ENCODE data around the gene MINDY2.
"Not testable (repeated sequence)": the region's sequence is repeated elsewhere in the genome, so short reads cannot be mapped to it uniquely, and the experiment has no call there.

The MINDY2 gene

DNA sequence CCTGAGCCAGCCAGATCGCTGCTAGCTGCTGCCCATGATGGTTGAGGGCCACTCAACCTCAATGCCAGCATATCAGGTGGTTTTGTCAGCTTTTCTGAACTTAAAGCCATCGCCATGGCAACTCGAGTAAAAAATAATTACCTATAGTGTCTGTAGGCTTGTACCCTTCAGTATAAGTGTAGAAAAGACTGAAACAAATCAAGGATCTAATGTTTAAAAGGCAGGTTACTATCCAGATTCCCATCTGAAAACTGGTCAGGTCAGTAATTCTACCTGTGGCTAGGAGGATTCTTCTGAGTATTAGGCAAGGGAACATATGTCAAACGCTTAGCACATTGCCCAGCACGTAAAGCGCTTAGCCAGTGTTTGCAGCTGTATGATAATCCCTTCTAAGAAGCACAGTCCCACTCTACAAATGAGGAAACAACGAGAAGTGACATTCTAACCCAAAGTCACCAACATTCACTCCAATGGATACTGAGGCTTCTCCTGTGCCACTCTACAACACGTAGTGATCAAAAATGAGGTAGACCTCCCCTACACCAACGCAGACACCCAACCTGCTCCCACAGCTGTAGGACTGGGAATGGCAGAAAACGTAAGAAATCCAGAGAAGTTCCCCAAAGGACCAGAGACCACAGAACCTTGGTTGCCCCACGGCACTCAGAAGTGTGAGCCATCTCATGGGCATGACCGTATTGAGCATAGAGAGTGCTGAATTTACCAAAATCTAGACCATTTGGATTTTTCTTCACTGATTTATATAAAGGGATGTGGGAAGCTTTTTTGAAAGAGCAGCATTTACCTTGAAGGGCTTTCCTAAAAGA lies 107.1 kb downstream of the MINDY2 start:
- no peak for DNase-seq (ENCODE audit: low read depth in 2 of 2)

DNA sequence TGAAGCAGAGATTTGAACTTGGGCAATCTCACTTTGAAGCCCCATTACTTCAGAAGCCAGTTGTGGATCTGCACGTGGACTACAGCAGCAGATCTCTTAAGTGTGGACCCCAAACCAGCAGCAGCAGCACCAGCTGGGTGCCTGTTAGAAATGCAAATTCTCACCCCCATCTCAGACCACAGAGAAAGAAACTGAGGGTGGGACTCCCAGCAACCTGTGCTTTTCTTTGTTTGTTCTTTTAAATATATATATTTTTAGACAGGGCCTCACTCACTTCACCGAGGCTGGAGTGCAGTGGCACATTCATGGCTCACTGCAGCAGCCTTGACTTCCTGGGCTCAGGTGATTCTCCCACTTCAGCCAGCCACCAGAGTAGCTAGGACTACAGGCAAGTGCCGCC lies 109.2 kb downstream of the MINDY2 start:
- no peak for DNase-seq (ENCODE audit: low read depth in 2 of 2)

- DNase-seq (ENCODE audit: low read depth in 2 of 2) = no peak
Observed at GRCh38 chr15:58882243-58882642, 111.1 kb downstream of the MINDY2 start.

GRCh38 chr15:58883926-58884325 lies 112.8 kb downstream of the MINDY2 start:
- not testable (repeated sequence) for DNase-seq (ENCODE audit: low read depth in 2 of 2)

GRCh38 chr15:58886921-58887320 lies 115.8 kb downstream of the MINDY2 start:
- DNase-seq (ENCODE audit: low read depth in 2 of 2) = no peak

GRCh38 chr15:58889363-58889762 lies 118.3 kb downstream of the MINDY2 start:
- no peak for DNase-seq (ENCODE audit: low read depth in 2 of 2)

DNA sequence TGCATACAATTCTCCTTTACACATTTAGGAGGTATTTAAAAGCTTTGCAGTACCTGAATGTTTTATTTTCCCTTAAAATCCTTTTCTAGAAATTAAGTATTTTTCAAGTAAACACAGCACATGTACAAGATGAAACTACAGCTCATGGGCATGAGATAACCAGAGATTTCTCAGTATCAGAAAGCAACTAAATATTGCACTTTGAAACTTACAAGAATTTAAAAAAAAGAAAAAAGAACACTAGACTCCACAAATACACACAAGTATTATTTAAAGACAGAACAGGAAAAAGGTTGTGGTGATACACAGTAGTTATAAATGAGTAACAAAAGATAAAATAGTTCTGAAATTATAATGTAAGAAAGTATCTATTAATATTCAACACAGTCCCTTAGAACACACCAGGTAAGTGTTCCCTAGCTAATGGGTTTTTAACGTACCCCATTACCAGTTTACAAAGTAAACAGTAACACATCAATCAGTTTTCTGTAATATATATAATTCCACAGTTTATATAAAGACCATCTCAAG lies 127.1 kb downstream of the MINDY2 start:
- DNase-seq (ENCODE audit: low read depth in 2 of 2) = no peak

- DNase-seq (ENCODE audit: low read depth in 2 of 2) = no peak
Observed at GRCh38 chr15:58900631-58901030, 129.5 kb downstream of the MINDY2 start.

DNA sequence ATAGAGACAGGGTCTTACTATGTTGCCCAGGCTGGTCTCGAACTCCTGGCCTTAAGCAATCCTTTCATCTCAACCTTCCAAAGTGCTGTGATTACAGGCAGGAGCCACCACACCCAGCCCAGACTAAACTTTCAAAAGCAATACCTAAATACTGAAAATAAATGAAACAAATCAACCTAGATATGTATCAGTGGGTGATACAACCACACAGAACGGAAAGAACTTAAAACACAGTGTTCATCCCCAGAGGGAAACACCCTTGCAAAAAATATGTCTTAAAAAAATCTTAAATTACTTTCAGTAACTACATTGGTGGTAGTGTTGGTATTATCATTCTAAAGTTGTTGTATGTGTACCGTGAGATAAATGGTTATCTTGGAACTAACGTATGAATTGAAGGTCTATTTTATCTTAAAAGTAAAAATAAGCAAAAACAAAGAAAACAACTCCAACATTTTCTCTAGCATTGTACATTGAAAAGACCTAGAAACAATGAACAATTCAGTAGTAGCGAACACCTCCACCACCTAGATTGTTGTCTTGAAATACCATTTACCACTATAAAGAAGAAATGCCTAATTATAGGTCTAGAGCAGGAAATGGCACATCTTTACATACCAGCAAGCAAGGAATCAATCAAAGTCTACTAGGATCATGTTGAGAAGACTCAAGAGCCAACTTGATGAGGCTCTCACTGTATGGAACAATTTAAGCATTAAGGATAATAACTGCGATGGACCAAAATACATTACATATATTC lies 137.6 kb downstream of the MINDY2 start:
- no peak for DNase-seq (ENCODE audit: low read depth in 2 of 2)

DNA sequence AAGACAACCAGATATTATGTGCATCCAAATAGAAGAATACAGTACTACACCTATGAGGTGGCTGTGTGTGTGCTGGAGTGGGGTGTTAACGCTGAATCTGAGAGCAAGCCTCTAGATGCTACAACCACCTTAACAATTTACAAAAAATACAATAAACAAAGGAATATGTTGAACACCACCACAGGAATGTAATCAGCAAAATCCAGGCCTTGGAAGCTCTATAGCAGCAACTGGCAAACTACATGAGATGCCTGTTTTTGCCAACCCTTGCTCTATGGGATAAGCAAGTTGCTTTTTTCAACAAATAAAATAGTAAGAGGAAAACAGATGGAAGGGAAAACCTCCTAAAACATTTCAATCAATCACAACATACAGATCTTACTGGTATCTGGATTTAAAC lies 138.5 kb downstream of the MINDY2 start:
- no peak for DNase-seq (ENCODE audit: low read depth in 2 of 2)

DNA sequence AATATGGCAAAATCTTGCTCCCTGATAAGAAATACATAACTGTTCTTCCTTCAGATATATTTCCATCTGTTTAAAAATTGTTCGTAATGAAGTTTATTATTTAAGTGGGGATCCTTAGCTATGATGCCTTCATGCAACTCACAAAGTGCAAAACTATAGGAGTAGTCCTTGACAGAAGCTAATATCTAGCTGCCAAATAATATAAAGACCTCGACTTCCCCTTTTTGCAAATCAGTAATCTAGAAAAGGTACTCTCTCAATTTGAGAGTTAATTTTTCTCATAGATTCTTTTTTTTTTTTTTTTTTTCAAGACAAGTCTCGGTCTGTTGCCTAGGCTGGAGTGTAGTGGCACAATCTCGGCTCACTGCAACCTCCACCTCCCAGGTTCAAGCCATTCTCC lies 139.4 kb downstream of the MINDY2 start:
- no peak for DNase-seq (ENCODE audit: low read depth in 2 of 2)

Measured in stimulated activated CD4-positive, alpha-beta T cell treated with anti-CD3 and anti-CD28 coated beads, Interleukin-1b, Interleukin-23, amount 100 ng/mL, for 1 hour (primary cell).